Caco-2 (cell line): ENCODE data around the gene TMEM255B. TPM values are rescaled to one million over a fixed set of nuclear protein-coding genes. Genes with fewer than 3 reads are reported as not detected.

Source experiments
- BruUV-seq: library from RNA; stranded (reverse); fragments of 400-500 nt; replicated peaks from 2 replicates; lab custom pipeline; 2021; lab: Mats Ljungman, UMichigan
- CTCF ChIA-PET: fragments of 300-600 bp; sonication (Branson Sonifier 250); formaldehyde crosslinking; loops from one replicate; lab custom pipeline; 2022; ENCODE audit warnings: antibody characterized with exemption; lab: Charles Lee
- POLR2A ChIA-PET: fragments of 300-600 bp; sonication (Branson Sonifier 250); formaldehyde crosslinking; loops from one replicate; lab custom pipeline; 2022; ENCODE audit warnings: antibody characterized with exemption; lab: Charles Lee
- DNase-seq, 2 experiments: peaks; one replicate each; pipeline versions ENCODE4 v3.0.0 to v3.0.0-alpha.2; 2020 to 2022
- H3K27me3 ChIP-seq: replicated peaks from 2 replicates; pipeline ENCODE4 v1.6.0; 2011; ENCODE audit warnings: low read length; ENCODE audit not compliant: control insufficient read depth, insufficient read depth
- H3K36me3 ChIP-seq: 2 replicates; pipeline ENCODE4 v1.5.1; 2011; ENCODE audit warnings: low read length; ENCODE audit not compliant: control insufficient read depth, insufficient read depth
- H3K4me1 ChIP-seq: fragments of 250-450 bp; sonication (Bioruptor Pico); 2 replicates; pipeline ENCODE4 v1.5.1; 2020; ENCODE audit warnings: mild to moderate bottlenecking
- H3K4me3 ChIP-seq: 2 replicates; pipeline ENCODE4 v1.5.1; 2011; ENCODE audit warnings: low read depth, mild to moderate bottlenecking, control low read depth, low read length
- H3K9me3 ChIP-seq: fragments of 250-450 bp; sonication (Bioruptor Pico); 2 replicates; pipeline ENCODE4 v1.5.1; 2020; ENCODE audit warnings: mild to moderate bottlenecking, moderate library complexity
- H3K27ac Mint-ChIP-seq: one replicate; pipeline ENCODE4 v1.8.0; 2022; ENCODE audit warnings: mixed read lengths; ENCODE audit not compliant: unreplicated experiment
- H3K27me3 Mint-ChIP-seq: one replicate; pipeline ENCODE4 v1.8.0; 2022; ENCODE audit warnings: mixed read lengths; ENCODE audit not compliant: insufficient read depth, unreplicated experiment
- H3K36me3 Mint-ChIP-seq: one replicate; pipeline ENCODE4 v1.8.0; 2022; ENCODE audit warnings: mild to moderate bottlenecking, mixed read lengths; ENCODE audit not compliant: insufficient read depth, unreplicated experiment
- H3K4me1 Mint-ChIP-seq: one replicate; pipeline ENCODE4 v1.8.0; 2022; ENCODE audit warnings: low read depth, mixed read lengths; ENCODE audit not compliant: unreplicated experiment
- H3K4me3 Mint-ChIP-seq: one replicate; pipeline ENCODE4 v1.8.0; 2022; ENCODE audit warnings: mild to moderate bottlenecking, moderate library complexity, mixed read lengths; ENCODE audit not compliant: unreplicated experiment
- H3K9me3 Mint-ChIP-seq: one replicate; pipeline ENCODE4 v1.8.0; 2022; ENCODE audit warnings: mixed read lengths; ENCODE audit not compliant: unreplicated experiment
- CTCF ChIP-seq, 2 experiments: fragments of 200-600 bp in 1 of 2; IDR thresholded peaks; 1 replicate in 1 of 2; 2 replicates in 1 of 2; pipeline versions ENCODE4 v1.5.1 to v1.8.0; 2011 to 2022; ENCODE audit warnings: antibody characterized with exemption in 1 of 2, control low read depth in 1 of 2, inconsistent platforms in 1 of 2, low read depth in 1 of 2, low read length in 1 of 2, mild to moderate bottlenecking in 1 of 2, moderate library complexity in 1 of 2; ENCODE audit not compliant: insufficient read depth in 1 of 2, severe bottlenecking in 1 of 2, unreplicated experiment in 1 of 2
- intact Hi-C: fragments of 100-400 bp; cut with micrococcal nuclease; formaldehyde crosslinking; loops from one replicate; pipeline ENCODE4 v1.10.0; 2022; ENCODE audit not compliant: unreplicated experiment
- total RNA-seq: library from RNA; stranded (reverse); gene quantifications from 2 replicates; pipeline ENCODE4 v1.2.3, GENCODE V29; 2022

TMEM255B gene
- total RNA-seq, 1 experiment from 2014 or later, result 0.82 TPM

GRCh38 chr13:113817860-113818691 is 59.0 kb downstream of the TMEM255B start:
- CTCF ChIA-PET, result no interaction called here
- H3K36me3 Mint-ChIP-seq, result peaks cover 21% of the 10 kb centered on the region
- TF ChIP-seq CTCF (IDR thresholded peaks at IDR 0.05; ENCODE audit: insufficient read depth in 1 of 2, low read depth in 1 of 2, low read length in 1 of 2, severe bottlenecking in 1 of 2, unreplicated experiment in 1 of 2), result no peak
- no peak overlapping the region for H3K4me3 ChIP-seq
- H3K27me3 ChIP-seq, result no peaks in the 10 kb centered on the region
- no peak overlapping the region for H3K27ac Mint-ChIP-seq
- DNase-seq, result no peak
- POLR2A ChIA-PET, result no interaction called here
- H3K4me1 Mint-ChIP-seq, result no peaks in the 10 kb centered on the region
- BruUV-seq, result no TSS peak
- H3K36me3 ChIP-seq, result 0 out of 2 replicates have a peak, but pooled peaks cover 1% of the 10 kb centered on the region
- H3K4me3 Mint-ChIP-seq, result peak overlapping the region; percentile 49
- peaks cover 6% of the 10 kb centered on the region; the same call in 1 of the 2 replicates for H3K4me1 ChIP-seq
- no peaks in the 10 kb centered on the region for H3K9me3 ChIP-seq
- no peaks in the 10 kb centered on the region for H3K27me3 Mint-ChIP-seq
- H3K9me3 Mint-ChIP-seq, result no peaks in the 10 kb centered on the region
- intact Hi-C loops, result loop anchor here (1.0 to 2.0 kb wide), 4 partner anchors 42 to 408 kb away; no protein-coding TSS in a partner anchor

GRCh38 chr13:113818700-113819295 is 59.8 kb downstream of the TMEM255B start:
- no peak for DNase-seq
- no peak for TF ChIP-seq CTCF (IDR thresholded peaks at IDR 0.05; ENCODE audit: insufficient read depth in 1 of 2, low read depth in 1 of 2, low read length in 1 of 2, severe bottlenecking in 1 of 2, unreplicated experiment in 1 of 2)
- POLR2A ChIA-PET, result no interaction called here
- BruUV-seq, result no TSS peak
- Mint-ChIP-seq H3K4me1 (no peaks in the 10 kb centered on the region), H3K9me3 (no peaks in the 10 kb centered on the region), H3K27ac (no peak overlapping the region), H3K27me3 (no peaks in the 10 kb centered on the region), H3K36me3 (peaks cover 21% of the 10 kb centered on the region), H3K4me3 (no peak overlapping the region)
- H3K4me3 ChIP-seq, result no peak overlapping the region
- no peaks in the 10 kb centered on the region for H3K27me3 ChIP-seq
- CTCF ChIA-PET, result no interaction called here
- no peaks in the 10 kb centered on the region for H3K9me3 ChIP-seq
- intact Hi-C loops, result no loop called here
- H3K4me1 ChIP-seq, result peaks cover 6% of the 10 kb centered on the region; the same call in 1 of the 2 replicates
- H3K36me3 ChIP-seq, result 0 out of 2 replicates have a peak, but pooled peaks cover 1% of the 10 kb centered on the region

- Mint-ChIP-seq H3K4me3 (no peak overlapping the region), H3K27ac (no peak overlapping the region), H3K36me3 (peaks cover 21% of the 10 kb centered on the region), H3K27me3 (no peaks in the 10 kb centered on the region), H3K9me3 (no peaks in the 10 kb centered on the region), H3K4me1 (no peaks in the 10 kb centered on the region)
- TF ChIP-seq CTCF (IDR thresholded peaks at IDR 0.05; ENCODE audit: insufficient read depth in 1 of 2, low read depth in 1 of 2, low read length in 1 of 2, severe bottlenecking in 1 of 2, unreplicated experiment in 1 of 2), result no peak
- H3K4me1 ChIP-seq, result peaks cover 2% of the 10 kb centered on the region; the same call in 1 of the 2 replicates
- H3K27me3 ChIP-seq, result no peaks in the 10 kb centered on the region
- no peaks in the 10 kb centered on the region for H3K9me3 ChIP-seq
- intact Hi-C loops, result no loop called here
- H3K36me3 ChIP-seq, result 0 out of 2 replicates have a peak, but pooled peaks cover 1% of the 10 kb centered on the region
- POLR2A ChIA-PET, result no interaction called here
- no peak overlapping the region for H3K4me3 ChIP-seq
- CTCF ChIA-PET, result no interaction called here
- no peak for DNase-seq
- BruUV-seq, result no TSS peak
Observed at GRCh38 chr13:113819341-113819730, 60.3 kb downstream of the TMEM255B start.
